Brain microvascular endothelial cell (primary cell): ENCODE data around the gene MMP1.
A peak's percentile ranks its signal among the peaks of the same experiment; 100 is the strongest.

ENCODE experiments used
- DNase-seq: peaks from one replicate; pipeline ENCODE4 v3.0.0-alpha.2; 2020
- H3K27ac ChIP-seq: fragments of 250-450 bp; sonication (Bioruptor Pico); 2 replicates; pipeline ENCODE4 v1.5.1; 2020; ENCODE audit warnings: mild to moderate bottlenecking, moderate library complexity
- H3K27me3 ChIP-seq: fragments of 250-450 bp; sonication (Bioruptor Pico); replicated peaks from 2 replicates; pipeline ENCODE4 v1.5.1; 2020; ENCODE audit warnings: mild to moderate bottlenecking
- H3K36me3 ChIP-seq: fragments of 250-450 bp; sonication (Bioruptor Pico); replicated peaks from 2 replicates; pipeline ENCODE4 v1.5.1; 2020; ENCODE audit warnings: mild to moderate bottlenecking
- H3K4me3 ChIP-seq: 2 replicates; pipeline ENCODE4 v1.5.1; 2011; ENCODE audit warnings: low read depth, mild to moderate bottlenecking, control low read depth, low read length, moderate library complexity
- CTCF ChIP-seq: IDR thresholded peaks from 2 replicates; pipeline ENCODE4 v1.5.1; 2011; ENCODE audit warnings: low read depth, mild to moderate bottlenecking, moderate library complexity, low read length, control low read depth, inconsistent platforms; ENCODE audit errors: missing control alignments
- in situ Hi-C: cut with HindIII; loops from 2 replicates; pipeline ENCODE4 v1.10.0; 2017; ENCODE audit warnings: low sequenced_read_pairs, low pct_ligation_motif_present

MMP1 gene

GRCh38 chr11:102781676-102782075, 16.3 kb downstream of the MMP1 start:
- no peaks in the 10 kb centered on the region for H3K27me3 ChIP-seq
- H3K4me3 ChIP-seq: no peak overlapping the region
- TF ChIP-seq CTCF: no peak
- H3K36me3 ChIP-seq: no peaks in the 10 kb centered on the region
- no peak for DNase-seq
- in situ Hi-C loops: no loop called here
- no peak overlapping the region for H3K27ac ChIP-seq

- DNase-seq: peak; percentile 74
- Histone ChIP-seq H3K27me3 (no peaks in the 10 kb centered on the region), H3K36me3 (no peaks in the 10 kb centered on the region), H3K27ac (no peak within 1 kb of the TSS), H3K4me3 (no peak within 1 kb of the TSS)
- peak; percentile 73 for TF ChIP-seq CTCF
- in situ Hi-C loops: no loop called here
These were observed 17.5 kb downstream of the MMP1 start, which contains the start of gene MMP10 for GRCh38 chr11:102780491-102780918. TSS of gene MMP10 (minus strand) at chr11:102780628. CDS start at chr11:102780591, 37 bp downstream.

GRCh38 chr11:102776454-102776853, 21.5 kb downstream of the MMP1 start:
- no peak overlapping the region for H3K27ac ChIP-seq
- DNase-seq: no peak
- H3K27me3 ChIP-seq: no peaks in the 10 kb centered on the region
- in situ Hi-C loops: no loop called here
- H3K4me3 ChIP-seq: no peak overlapping the region
- H3K36me3 ChIP-seq: no peaks in the 10 kb centered on the region
- TF ChIP-seq CTCF: no peak

- Histone ChIP-seq H3K27me3 (no peaks in the 10 kb centered on the region), H3K4me3 (no peak overlapping the region), H3K36me3 (no peaks in the 10 kb centered on the region), H3K27ac (no peak overlapping the region)
- DNase-seq: no peak
- no peak for TF ChIP-seq CTCF
- in situ Hi-C loops: no loop called here
These were observed 24.6 kb downstream of the MMP1 start for GRCh38 chr11:102773386-102773785.

- TF ChIP-seq CTCF: no peak
- no peaks in the 10 kb centered on the region for H3K36me3 ChIP-seq
- in situ Hi-C loops: no loop called here
- no peaks in the 10 kb centered on the region for H3K27me3 ChIP-seq
- no peak overlapping the region for H3K27ac ChIP-seq
- DNase-seq: no peak
- H3K4me3 ChIP-seq: no peak overlapping the region
These were observed 26.6 kb downstream of the MMP1 start for GRCh38 chr11:102771351-102771750.

GRCh38 chr11:102770191-102770590, 27.8 kb downstream of the MMP1 start:
- Histone ChIP-seq H3K27me3 (no peaks in the 10 kb centered on the region), H3K27ac (no peak overlapping the region), H3K4me3 (no peak overlapping the region), H3K36me3 (no peaks in the 10 kb centered on the region)
- in situ Hi-C loops: no loop called here
- no peak for TF ChIP-seq CTCF
- no peak for DNase-seq
